EL (cell line): ENCODE measurements around the gene CISD2.
"Not testable (repeated sequence)": the region's sequence is repeated elsewhere in the genome, so short reads cannot be mapped to it uniquely, and the experiment has no call there.

Experiments
- DNase-seq: peaks from one replicate; pipeline ENCODE4 v3.0.0-alpha.2; 2016

CISD2 gene

DNA sequence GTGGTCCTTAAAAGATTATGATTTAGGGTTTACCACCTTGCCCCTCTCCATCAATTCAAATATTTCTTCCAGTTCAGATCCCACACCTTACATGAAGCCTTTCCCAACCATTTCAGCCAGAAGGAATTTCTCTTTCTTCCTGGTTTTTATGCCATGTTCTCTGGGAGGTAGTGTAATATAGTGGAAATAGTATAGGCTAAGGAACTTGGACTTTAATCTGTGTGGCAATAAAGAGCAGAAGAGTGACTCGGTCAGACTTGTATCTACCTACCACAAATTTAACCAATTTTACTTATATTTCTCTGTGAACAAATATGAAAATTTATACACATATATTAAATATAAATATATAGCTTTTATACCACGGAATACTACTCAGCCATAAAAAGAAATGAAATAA is 18.4 kb upstream of the CISD2 start:
- no peak for DNase-seq

DNA sequence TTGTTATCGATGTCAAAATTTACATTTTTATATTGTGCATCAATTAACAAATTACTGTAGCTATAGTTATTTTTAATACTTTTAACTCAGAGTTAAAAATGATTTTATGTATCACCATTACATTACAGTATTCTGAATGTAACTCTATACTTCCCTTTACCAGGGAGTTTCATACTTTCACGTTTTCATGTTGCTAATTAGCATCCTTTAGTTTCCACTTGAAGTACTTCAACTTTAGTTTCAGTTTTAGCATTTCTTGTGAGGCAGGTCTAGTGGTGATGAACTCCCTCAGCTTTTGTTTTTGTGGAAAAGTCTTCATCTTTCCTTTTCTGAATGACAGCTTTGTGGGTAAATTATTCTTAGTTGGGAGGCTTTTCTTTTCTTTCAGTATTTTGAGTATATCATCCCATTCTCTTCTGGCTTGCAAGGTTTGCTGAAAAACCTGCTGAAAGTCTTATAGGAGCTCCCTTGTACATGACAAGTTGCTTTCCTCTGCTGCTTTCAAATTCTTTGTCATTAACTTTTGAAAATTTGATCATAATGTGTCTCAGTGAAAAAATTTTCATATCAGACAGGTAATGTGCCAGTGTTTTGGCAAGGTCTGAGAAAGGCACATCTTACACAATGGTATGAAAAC is 9.8 kb upstream of the CISD2 start:
- no peak for DNase-seq

DNA sequence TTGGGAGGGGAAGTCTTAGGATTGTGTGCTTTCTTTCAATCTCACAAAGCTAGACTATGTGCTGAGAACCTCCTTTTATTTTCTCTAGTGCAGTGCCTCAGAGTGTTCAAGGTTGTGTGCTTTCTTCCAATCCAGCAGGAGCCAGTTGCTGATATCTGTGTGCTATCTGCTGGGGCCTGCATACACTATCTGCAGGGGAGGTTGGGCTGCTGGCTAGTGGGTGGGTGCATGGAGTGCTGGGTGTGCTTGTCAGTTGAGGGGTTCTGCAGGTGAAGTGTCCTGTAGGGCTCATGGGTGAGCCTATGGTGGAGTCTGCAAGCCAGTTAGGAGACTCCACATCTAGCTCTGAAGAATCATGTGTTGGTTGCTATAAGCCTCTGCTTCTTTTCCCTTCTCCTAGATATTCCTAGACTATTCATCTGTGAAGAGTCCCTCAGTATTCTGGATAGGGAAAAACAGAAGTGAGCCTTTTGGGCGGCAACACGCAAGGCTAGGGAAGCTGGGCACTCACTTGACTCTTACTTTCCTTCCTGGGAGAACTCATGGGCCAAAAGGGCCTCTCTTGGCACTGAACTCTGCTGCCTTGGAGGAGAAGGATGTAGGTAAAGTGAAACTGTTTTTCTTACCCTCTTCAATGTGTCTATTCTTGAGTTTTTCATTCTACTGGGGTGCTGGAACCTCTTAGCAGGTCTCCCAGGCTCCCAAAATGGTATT is 8.0 kb upstream of the CISD2 start:
- no peak for DNase-seq

DNA sequence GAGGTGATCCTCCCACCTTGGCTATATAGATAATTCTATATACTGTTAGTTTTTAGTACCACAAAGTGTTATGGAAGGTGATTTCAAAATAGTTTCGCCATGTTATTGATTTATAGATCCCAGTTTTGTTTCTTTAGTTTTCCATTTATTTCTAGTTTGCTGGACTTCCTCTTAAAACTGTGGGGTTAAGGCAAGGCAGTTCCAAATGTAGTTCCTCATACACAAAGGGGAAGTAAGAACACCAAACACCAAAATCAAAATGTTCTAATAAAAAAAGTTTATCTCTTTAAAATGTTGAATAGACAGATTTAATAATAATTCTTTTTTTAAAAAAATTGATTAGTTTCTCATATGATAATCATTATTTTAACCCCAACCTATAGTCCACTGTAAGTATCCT is 6.8 kb upstream of the CISD2 start:
- DNase-seq = no peak

DNA sequence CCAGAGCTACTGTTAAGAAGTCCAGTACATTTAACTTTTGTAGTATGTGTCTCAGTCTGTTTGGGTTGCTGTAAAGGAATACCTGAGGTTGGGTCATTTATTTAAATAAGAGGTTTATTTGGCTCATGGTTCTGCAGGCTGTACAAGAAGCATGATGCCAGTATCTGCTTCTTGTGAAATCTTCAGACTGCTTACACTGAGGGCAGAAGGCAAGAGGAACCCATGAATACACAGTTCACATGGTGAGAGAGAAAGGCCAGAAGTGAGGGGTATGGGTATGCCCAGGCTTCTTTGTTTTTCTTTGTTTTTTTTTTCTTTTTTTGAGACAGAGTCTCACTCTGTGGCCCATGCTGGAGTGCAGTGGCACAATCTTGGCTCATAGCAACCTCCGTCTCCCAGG is 6.0 kb upstream of the CISD2 start:
- no peak for DNase-seq

DNA sequence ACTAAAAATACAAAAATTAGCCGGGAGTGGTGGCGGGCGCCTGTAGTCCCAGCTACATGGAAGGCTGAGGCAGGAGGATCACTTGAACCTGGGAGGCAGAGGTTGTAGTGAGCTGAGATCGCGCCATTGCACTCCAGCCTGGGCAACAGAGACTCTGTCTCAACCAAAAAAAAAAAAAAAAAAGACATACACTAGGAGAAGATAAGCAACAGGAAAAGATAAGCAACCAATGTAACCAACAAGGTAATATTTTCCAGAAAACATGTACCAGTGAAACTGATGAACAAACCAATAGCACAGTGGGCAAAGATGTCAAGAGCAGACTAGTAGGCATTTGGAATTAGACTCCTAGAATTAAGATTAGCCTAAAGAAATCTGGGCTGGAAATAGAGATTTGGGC is 3.5 kb upstream of the CISD2 start:
- not testable (repeated sequence) for DNase-seq

DNA sequence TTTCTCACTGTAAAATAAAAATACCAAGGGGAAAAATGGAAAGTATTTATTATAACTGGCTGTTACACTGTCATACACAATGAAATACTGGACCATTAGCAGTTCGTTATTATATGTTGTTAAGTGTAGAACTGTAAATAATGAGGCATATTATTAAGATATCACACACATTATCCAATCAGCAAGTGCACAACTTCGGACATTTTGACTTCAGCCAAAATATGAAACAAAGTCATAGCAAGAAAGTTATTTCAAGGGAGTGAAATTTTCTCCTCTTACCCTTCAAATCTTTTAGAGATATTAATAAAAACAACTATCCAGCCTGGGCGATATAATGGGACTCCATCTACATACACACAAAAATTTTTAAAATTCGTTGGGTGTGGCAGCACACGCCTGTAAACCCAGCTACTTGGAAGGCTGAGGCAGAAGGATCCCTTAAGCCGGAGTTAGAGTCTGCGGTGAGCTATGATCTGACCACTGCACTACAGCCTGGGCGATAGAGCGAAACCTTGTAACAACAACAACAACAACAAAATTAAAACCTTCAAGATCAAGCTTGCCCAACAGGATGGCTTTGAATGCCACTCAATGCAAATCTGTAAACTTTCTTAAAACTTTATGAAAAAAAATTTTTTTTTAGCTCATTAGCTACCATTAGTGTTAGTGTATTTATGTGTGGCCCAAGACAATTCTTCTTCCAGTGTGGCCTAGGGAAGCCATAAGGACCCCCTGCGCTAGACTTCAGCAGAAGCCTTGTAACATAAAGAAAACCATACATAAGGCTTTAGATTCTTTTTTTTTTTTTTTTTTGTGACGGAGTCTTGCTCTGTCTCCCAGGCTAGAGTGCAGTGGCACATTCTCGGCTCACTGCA is 1.3 kb upstream of the CISD2 start:
- DNase-seq = no peak

DNA sequence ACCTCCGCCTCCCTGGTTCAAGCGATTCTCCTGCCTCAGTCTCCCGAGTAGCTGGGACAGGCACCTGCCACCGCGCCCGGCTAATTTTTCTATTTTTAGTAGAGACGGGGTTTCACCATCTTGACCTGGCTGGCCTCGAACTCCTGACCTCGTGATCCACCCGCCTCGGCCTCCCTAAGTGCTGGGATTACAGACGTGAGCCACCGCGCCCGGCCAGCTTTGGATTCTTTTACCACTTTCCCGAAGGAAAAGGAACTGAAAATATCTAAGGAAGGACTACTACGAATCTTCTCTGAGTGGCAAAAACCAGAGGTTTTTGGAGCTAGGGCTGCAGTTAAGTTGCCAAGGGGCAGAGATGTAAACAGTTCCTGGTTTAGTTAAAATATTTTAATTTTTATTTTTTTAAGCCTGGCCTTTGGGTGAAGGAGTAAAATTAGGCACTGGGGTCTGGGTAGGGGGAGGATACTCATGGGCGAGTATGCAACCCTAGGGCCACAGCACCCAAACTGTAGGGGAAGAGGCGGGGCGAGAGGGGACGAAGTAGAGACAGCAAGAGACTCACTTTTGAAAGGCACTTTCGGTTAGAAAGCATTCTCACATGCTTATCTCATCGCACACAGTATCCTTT is 525 bp upstream of the CISD2 start:
- DNase-seq = no peak

DNA sequence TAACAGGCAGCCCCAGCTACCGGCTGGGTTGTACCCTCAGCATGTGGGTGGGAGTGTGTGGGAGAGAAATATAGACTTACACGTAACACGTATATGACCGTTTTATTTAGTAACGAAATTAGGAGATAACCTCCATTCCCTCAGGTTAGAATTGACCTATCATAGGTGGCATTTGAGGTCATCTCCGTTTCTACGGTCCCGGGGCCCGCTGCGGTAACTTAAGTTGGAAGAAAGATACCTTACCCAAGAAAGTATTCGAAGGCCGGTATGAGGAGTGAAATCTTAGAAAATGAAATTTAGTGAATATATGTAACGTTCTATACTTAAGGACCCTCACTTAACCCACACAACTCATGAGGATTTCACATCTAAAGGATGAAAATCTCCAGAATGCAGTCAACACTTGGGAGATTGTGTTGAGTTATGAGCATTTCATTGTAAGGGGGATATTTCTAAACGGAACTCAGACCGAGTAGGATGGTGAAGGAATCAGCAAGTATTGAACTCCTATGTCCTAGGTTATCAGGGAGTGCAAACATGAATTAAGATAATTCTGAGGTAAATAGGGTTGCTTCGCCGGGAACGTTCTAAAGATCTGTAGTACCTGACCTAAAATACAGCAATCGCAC is 891 bp downstream of the CISD2 start:
- DNase-seq = no peak

DNA sequence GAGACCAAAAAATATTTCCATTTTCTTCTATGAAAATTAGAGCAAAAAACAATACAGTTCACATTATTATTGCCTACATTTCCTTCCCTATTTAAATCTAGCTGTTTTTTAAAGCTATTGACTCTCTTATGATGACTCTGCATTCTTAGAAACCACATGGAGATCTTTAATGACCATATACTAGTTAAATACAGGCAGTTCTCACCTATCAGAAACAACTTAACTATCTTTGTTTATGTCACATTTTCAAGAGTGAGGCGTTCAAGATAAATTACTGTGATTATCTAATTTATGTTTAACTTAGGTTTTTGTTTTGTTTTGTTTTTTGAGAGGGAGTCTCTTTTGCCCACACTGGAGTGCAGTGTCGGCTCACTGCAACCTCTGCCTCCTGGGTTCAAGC is 3.0 kb downstream of the CISD2 start:
- no peak for DNase-seq

DNA sequence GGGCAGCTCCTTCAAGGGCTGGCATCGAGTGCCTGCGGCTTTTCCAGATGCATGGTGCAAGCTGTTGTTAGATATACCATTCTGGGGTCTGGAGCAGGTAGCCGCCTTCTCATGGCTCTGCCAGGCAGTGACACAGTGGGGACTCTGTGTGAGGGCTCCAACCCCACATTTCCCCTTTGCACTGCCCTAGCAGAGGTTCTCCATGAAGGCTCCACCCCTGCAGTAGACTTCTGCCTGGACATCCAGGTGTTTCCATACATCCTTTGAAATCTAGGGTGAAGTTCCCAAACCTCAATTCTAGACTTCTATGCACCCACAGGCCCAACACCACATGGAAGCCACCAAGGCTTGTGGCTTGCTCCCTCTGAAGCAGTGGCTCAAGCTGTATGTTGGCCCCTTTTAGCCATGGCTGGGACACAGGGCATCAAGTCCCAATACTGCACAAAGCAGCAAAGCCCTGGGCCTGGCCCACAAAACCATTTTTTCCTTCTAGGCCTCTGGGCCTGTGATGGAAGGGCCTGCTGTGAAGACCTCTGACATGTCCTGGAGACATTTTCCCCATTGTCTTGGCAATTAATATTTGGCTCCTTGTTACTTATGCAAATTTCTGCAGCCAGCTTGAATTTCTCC is 8.8 kb downstream of the CISD2 start:
- DNase-seq = not testable (repeated sequence)

DNA sequence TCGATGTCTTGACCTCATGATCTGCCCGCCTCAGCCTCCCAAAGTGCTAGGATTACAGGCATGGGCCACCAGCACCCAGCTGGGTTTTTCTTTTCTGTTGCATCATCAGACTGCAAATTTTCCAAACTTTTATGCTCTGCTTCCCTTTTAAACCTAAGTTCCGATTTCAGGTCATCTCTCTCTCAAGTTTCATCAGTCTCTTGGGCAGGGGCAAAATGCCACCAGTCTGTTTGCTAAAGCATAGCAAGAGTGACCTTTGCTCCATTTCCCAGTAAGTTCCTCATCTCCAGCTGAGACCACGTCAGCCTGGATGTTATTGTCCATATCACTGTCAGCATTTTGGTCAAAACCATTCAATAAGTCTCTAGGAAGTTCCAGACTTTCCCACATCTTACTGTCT is 9.6 kb downstream of the CISD2 start:
- not testable (repeated sequence) for DNase-seq

DNA sequence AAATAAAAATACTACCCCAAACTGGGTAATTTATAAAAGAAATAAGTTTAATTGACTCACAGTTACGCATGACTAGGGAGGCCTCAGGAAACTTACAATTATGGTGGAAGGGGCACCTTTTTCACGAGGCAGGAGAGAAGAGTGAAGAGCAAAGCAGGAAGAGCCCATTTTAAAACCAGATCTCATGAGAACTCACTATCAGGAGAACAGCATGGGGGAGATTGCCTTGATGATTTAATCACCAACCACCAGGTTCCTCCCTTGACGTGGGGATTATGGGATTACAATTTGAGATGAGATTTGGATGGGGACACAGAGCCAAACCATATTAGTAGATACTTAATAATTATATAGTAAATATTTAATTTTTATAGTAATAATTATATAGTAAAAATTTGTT is 10.1 kb downstream of the CISD2 start:
- no peak for DNase-seq

DNA sequence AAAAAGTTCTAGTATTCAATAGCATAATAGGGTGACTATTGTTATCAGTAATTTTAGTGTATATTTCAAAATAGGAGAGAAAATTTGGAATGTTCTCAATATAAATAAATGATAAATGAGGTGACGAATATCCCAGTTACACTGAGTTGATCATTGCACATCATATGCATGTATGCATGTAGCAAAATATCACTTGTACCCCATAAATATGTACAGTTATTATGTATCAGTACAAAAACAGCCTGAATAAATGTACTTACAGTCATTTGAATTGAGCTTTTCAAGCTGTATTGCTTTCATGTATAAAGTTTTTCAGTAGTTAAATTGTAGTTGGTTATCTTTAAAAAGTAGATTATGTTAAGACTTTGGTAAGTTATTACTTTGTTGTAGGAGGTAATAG is 12.6 kb downstream of the CISD2 start:
- DNase-seq = no peak

DNA sequence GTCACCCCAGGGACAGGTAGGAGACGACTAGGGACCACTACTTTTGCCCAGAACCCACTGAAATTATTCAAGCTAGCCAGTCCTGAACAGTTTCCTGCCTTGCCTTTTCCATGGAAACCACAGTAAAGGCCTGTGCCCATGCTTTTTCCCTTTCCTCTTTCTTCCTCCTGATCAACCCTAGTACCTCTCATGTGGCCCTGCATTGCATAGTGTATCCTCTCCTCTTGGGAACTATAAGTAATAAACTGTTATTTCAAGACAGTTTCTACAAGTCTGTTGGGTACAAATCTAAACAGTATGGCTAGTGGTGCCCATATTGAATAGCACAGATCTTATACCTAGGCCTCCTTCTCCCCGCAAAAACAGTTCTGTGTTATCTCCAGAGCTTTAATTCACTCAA is 14.5 kb downstream of the CISD2 start:
- no peak for DNase-seq

DNA sequence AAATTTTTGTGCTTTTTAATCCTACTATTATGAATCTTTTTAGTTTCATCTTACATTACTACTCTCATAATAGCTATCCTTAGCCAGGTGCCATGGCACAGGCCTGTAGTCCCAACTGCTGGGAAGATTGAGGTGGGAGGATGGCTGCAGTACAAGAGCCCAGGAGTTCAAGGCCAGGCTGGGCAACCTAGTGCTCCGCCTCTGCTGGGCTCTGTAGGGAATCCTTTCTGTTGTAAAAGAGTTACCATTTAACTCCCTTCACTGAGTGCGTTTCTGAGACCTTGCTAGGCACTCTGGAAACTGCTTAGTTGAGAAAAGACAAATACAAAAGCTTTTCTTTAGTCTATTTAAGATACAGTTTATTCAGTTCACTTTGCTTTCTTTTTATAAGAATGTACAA is 19.8 kb downstream of the CISD2 start:
- not testable (repeated sequence) for DNase-seq

DNA sequence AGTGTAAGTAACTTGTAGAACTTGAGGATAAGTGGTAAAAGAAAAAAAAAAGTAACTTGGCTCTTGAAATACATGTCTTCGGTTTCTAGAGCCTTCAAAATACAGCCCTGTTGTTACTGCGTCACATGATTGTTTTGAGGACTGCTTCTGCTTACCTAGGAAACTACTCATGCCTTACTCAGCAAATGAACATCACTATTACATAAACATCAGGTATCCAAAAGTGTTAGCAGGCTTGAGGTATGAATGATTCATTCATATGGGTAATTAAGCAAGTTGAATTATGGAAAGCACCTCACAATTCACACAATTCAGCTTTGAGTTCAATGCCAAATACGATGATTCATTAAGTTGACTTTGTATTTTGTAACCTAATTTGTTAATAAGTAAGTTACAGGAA is 21.1 kb downstream of the CISD2 start:
- not testable (repeated sequence) for DNase-seq

DNA sequence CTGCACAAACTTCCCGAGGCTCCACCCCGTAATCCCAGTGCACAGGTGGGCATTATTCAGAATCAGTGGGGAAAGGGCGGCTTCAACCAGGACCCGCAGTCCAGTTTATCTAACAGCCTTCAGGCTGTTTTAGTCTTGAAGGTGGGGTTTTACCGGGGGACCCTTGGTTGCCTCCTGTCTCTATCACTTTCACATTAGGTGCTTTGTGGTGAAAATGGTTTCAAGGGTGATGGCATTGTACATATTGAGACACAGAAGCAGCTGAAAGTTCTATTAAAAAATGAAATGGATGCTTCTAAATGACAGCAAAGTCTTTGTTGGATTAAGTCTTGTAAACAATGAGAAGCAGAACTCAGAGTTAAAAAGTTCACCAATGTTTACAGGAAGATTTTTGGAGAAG is 27.8 kb downstream of the CISD2 start:
- not testable (repeated sequence) for DNase-seq

DNA sequence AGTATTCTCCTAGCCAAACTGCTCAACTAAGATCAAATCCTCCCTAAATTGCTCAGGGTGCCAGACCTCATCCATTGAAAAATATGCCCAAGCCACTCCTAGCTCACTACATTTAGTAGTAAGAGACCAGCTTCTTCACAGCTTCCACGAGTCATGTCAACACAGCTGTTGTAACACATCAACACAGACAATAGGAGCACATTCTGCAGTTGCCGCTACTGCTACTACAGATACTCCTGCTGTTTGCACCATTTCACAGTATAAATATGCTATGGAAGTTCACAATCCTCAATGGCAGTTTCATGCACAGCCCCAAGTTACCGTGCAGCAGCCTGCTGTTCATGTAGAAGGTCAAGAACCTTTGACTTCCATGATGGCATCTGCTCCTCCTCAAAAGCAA is 28.8 kb downstream of the CISD2 start:
- not testable (repeated sequence) for DNase-seq

DNA sequence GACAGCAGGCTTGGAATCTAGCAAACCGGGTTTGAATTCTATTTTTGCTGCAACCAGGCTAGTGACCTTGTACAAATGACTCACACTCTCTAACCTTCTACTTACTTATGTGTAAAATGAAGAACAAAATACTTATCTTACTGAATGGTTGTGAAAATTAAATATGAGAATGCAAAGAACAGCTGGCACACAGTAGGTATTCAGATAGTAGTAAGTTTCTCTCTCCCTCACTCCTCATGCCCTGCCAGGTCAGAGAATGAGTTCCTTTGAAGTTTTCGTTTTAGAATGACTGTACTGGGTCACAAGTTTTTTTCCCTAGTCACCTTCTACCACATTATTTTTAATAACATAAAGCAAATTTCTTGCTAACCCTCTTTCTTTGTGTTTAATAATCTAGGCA is 33.0 kb downstream of the CISD2 start:
- no peak for DNase-seq

DNA sequence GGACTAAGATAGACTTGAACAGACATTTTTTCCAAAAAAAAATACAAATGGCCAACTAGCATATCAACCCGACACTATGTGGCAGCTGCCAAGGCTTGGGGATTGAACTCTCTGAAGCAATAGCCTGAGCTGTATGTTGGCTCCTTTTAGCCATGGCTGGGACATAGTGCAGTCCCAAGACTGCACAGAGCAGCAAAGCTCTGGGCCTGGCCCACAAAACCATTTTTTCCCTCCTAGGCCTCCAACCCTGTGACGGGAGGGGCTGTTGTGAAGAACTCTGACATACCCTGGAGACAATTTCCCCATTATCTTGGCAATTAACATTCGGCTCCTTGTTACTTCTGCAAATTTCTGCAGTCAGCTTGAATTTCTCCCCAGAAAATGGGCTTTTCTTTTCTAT is 50.1 kb downstream of the CISD2 start:
- DNase-seq = no peak

DNA sequence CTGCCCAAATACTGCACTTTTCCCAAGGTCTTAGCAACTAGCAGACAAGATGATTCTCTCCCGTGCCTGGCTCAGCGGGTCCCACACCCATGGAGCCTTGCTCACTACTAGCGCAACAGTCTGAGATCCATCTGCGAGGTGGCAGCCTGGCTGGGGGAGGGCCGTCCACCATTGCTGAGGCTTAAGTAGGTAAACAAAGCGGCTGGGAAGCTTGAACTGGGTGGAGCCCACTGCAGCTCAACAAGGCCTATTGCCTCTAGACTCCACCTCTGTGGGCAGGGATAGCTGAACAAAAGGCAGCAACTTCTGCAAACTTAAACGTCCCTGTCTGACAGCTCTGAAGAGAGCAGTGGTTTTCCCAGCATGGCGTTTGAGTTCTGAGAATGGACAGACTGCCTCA is 50.9 kb downstream of the CISD2 start:
- not testable (repeated sequence) for DNase-seq

DNA sequence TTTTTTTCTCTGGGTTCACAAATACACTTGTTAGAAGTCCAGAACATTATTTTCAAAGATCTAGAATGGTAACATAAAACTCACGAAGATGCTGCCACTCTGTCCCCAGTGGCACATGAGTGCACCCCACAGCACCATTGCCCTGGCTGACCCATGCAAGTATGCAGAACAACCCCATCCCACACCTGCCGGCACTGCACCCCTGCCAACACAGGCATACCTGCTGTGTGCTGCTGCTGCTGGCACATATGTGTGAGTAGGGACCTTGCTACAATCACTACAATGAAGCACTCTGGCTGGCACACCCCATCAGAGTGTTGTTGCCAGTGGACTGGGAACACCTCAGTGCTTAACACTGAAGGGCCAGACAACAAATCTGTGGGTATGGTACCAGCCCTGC is 66.9 kb downstream of the CISD2 start:
- DNase-seq = no peak
